ENCODE data around the gene MICAL2.

The MICAL2 gene

GRCh38 chr11:12234221-12234620, 123.8 kb downstream of the MICAL2 start:
- TF ChIP-seq POLR2AphosphoS5 (IDR thresholded peaks at IDR 0.05; ENCODE audit: low read depth, low read length): no peak
- no peak for TF ChIP-seq REST (IDR thresholded peaks at IDR 0.05; ENCODE audit: insufficient read depth in 1 of 2, low read depth in 2 of 2, low read length in 2 of 2)
- no peak for TF ChIP-seq TAF1 (IDR thresholded peaks at IDR 0.05; ENCODE audit: borderline replicate concordance, insufficient read depth, low read length)
- TF ChIP-seq FOXP2 (optimal IDR thresholded peaks at IDR 0.05; ENCODE audit: borderline replicate concordance, extremely low read depth, extremely low read length, insufficient read depth): no peak
- TF ChIP-seq SIN3A (IDR thresholded peaks at IDR 0.05; ENCODE audit: borderline replicate concordance, insufficient read depth, low read length): no peak

- TF ChIP-seq TAF1 (IDR thresholded peaks at IDR 0.05; ENCODE audit: borderline replicate concordance, insufficient read depth, low read length) (no peak), FOXP2 (optimal IDR thresholded peaks at IDR 0.05; ENCODE audit: borderline replicate concordance, extremely low read depth, extremely low read length, insufficient read depth) (no peak), SIN3A (IDR thresholded peaks at IDR 0.05; ENCODE audit: borderline replicate concordance, insufficient read depth, low read length) (no peak), POLR2AphosphoS5 (IDR thresholded peaks at IDR 0.05; ENCODE audit: low read depth, low read length) (no peak), REST (IDR thresholded peaks at IDR 0.05; ENCODE audit: insufficient read depth in 1 of 2, low read depth in 2 of 2, low read length in 2 of 2) (no peak)
Observed at GRCh38 chr11:12235080-12235479, 124.7 kb downstream of the MICAL2 start.

DNA sequence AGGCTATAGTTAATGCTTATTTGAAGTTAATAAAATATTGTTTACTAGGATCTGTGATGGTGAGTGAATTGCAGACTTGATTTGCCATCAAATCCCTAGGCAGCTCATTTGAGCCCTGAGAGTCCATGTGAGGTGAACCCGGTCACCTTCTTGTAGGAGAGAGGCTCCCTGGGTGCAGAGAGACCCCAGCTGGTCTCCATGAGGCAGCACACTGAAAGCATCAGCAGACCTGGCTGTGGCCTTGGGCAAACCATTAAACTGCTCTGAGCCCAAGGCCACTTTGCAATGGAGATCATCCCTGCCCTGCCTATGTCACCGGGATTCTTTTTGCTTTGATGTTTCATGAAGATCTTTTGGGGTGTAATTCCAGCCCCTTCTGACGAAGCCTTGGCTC, 125.2 kb downstream of the MICAL2 start:
- TF ChIP-seq SIN3A (IDR thresholded peaks at IDR 0.05; ENCODE audit: borderline replicate concordance, insufficient read depth, low read length) (no peak), TAF1 (IDR thresholded peaks at IDR 0.05; ENCODE audit: borderline replicate concordance, insufficient read depth, low read length) (no peak), REST (IDR thresholded peaks at IDR 0.05; ENCODE audit: insufficient read depth in 1 of 2, low read depth in 2 of 2, low read length in 2 of 2) (no peak), FOXP2 (optimal IDR thresholded peaks at IDR 0.05; ENCODE audit: borderline replicate concordance, extremely low read depth, extremely low read length, insufficient read depth) (no peak), POLR2AphosphoS5 (IDR thresholded peaks at IDR 0.05; ENCODE audit: low read depth, low read length) (no peak)

GRCh38 chr11:12235947-12236743, 125.8 kb downstream of the MICAL2 start:
- TF ChIP-seq FOXP2 (optimal IDR thresholded peaks at IDR 0.05; ENCODE audit: borderline replicate concordance, extremely low read depth, extremely low read length, insufficient read depth) (no peak), SIN3A (IDR thresholded peaks at IDR 0.05; ENCODE audit: borderline replicate concordance, insufficient read depth, low read length) (no peak), POLR2AphosphoS5 (IDR thresholded peaks at IDR 0.05; ENCODE audit: low read depth, low read length) (no peak)

DNA sequence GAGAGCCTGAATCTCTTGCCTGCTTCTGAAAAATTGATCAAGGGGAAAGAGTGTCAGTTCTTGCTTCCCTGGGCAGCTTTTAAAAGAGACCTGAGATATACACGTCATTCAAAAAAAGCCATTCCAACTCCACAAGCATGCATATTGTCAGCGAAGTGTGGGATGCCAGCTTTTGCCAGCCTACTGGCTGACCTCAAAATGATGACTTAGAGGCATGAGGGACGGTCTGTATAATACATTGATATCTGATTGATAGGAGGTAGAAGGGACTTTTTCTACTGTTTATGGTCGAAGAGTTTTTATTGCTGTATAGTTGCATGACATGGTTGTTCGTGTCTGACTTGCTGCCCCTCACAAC, 126.3 kb downstream of the MICAL2 start:
- no peak for TF ChIP-seq TAF1 (IDR thresholded peaks at IDR 0.05; ENCODE audit: borderline replicate concordance, insufficient read depth, low read length)
- no peak for TF ChIP-seq POLR2AphosphoS5 (IDR thresholded peaks at IDR 0.05; ENCODE audit: low read depth, low read length)
- TF ChIP-seq FOXP2 (optimal IDR thresholded peaks at IDR 0.05; ENCODE audit: borderline replicate concordance, extremely low read depth, extremely low read length, insufficient read depth): no peak
- TF ChIP-seq SIN3A (IDR thresholded peaks at IDR 0.05; ENCODE audit: borderline replicate concordance, insufficient read depth, low read length): no peak
- TF ChIP-seq REST (IDR thresholded peaks at IDR 0.05; ENCODE audit: insufficient read depth in 1 of 2, low read depth in 2 of 2, low read length in 2 of 2): no peak

Data from PFSK-1 (cell line).